GM12872 (cell line): ENCODE results near the gene MSANTD2.

Source experiments
- CTCF ChIP-seq: IDR thresholded peaks from 3 replicates; pipeline ENCODE4 v1.5.1; 2011; ENCODE audit warnings: low read depth, mild to moderate bottlenecking, low read length, moderate library complexity; ENCODE audit not compliant: insufficient read depth

Gene MSANTD2

DNA sequence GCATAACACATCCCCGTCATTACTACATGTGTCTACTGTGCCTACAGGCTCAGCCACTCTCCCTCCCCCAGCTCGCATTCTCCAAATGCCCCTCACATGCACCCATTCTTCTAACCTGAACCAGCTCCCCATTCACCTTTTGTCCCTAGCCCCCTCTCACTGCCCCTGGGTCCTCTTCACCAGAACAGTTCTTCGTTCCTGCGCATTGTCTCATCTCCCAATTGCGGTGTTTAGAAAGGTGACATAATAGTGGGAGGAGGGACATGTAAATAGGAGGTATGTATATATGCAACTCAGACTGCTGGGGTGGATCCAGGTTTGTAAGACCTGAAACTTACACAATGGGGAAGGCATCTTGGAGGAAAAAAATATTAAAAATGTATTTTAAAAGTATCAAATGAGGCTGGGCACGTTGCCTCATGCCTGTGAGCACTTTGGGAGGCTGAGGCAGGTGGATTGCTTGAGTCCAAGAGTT is 43.4 kb downstream of the MSANTD2 start:
- no peak for TF ChIP-seq CTCF

DNA sequence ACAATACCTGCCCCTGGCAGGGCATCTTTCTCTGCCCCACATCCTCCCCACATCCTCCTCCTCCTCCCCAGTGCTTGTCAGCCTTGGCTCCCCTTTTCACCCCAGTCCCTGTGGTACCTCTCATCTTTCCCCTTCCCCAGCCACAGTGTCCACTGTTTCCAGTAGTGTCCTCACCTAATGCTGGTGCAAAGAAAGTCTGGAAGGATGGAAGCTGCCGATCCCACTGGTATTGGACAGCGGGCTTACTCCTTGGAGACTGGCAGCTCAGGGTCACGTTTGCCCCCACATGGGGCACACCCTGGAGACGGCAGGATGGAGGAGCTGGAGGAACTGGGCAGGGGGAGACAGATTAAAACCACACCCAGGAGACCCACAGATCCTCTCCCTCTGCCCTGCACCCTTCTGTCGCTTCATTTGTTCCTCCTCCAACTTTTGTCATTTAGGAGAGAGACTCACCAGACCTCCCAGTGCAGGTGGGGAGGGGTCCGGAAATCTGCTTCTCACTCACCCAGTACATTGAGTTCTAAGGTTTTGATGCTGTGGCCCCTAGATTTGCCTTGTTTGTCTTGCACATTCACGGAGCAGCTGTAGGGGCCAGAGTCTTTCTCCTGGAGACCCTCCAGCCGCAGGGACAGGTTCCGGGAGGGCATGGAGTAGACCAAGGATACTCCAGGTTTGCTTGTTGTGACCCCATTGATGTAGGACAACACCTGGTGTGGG is 44.0 kb downstream of the MSANTD2 start:
- no peak for TF ChIP-seq CTCF

DNA sequence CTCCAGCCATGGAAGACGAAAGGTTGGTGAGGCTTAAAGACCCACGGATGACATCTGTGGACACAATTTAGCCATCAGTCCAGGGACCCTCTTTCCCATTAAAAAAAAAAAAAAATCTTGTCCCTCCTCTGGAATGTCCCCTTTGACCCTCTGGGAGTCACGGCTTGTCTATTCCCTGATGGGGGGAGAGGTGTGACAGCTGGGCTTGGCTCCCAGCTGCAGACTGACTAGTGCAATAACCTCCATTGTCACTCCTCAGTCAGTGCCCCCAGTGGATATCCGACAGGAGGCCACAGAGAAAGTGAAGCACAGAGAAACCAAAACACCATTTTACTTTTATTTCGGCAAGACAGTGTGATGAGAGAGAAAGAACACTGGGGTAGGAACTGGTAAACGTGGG is 45.5 kb downstream of the MSANTD2 start:
- no peak for TF ChIP-seq CTCF

DNA sequence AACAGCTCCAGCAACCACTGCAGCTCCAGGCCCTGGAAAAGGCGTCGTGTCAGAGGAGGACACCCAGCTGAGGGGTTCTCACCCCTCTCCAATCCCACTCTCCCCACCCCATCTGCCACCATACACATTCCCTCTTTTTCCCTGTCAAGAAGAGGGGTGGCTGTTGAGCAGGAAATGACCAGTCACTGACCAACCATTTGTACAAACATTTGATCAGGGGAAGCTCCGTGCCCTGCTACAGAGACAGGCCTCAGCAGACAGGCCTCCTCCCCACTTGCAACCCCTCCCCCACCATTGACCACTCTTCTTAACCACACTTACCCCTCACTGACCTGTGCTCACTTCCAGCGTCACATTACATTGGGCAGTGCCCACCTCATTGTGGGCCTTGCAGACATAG is 45.9 kb downstream of the MSANTD2 start:
- TF ChIP-seq CTCF: no peak

DNA sequence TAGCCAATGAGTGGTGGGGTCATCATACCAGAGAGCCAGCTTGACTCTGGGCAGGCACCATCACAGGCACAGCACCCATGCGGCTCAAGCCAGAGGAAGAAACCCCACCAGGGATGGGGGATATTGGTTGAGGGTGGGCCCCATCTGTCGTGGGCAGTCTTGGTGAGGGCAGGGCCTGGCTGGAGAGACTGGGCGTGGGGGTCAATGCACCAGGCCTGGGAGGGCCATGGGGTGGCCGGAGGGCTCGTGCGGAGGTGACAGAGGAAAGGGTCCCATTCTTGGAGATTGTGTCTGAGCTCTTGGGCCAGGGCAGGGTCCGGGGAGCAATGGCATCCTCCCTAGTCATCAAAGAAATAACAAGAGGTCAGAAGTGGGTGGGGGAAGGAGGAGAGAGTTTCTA is 46.6 kb downstream of the MSANTD2 start:
- no peak for TF ChIP-seq CTCF

DNA sequence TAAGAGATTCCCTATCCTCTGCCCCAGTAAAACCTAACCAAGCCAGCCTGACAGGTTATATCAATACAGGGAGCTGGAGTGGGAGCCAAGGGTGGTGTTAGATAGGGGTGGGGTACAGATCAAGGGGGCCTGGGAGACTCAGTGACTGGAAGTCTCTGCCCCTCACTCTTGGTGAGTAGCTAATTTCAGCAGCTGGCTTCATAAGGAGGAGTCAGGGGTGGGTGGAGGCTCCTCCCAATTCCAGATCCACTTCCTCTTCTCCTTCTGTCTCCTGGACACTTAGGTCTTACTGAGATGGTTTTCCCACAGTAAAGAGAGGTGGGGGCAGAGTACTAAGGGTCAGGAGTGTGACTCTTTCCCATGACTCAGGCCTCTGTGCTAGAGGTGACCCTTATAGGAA is 47.0 kb downstream of the MSANTD2 start:
- TF ChIP-seq CTCF: no peak

DNA sequence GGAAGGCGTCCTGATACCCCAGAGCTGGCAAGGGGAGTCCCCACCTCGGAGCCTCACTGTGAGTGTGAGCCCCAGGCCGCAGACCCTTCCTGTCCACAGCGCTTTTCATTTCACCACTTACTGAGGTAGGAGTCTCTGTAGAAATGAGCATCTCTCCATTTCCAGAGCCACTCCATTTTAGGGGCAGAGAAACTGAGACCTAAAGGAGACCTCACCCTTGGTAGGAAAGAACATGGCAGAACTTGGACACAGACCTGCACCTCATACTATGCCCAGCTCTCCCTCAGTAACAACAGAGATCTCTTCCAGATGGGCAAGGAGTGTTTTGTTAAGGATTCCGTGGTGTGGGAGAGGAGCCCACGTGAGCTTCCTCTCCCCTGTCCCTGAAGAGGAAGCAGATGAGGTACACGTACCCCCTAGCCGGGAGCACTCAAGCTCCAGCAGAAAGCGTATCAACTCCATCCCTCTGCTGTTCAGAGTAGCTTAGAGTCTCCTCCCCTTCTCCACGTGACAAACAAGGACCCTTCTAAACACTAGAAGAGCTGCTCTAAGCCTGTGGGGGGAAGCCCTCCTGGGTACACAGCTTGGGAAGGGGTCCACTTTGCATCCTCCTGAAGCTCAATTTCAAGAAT is 47.6 kb downstream of the MSANTD2 start:
- TF ChIP-seq CTCF: no peak
